HEK293 (cell line): ENCODE measurements around the gene USP3.

Experiments used
- BCL11A ChIP-seq: fragments of 450-650 bp; formaldehyde crosslinking; IDR thresholded peaks from 2 replicates; pipeline ENCODE4 v1.5.1; 2016; ENCODE audit warnings: low read depth, missing biosample characterization, missing genetic modification characterization
- ZFP3 ChIP-seq: fragments of 450-650 bp; formaldehyde crosslinking; IDR thresholded peaks from 2 replicates; pipeline ENCODE4 v1.5.1; 2016; ENCODE audit warnings: low read depth, missing biosample characterization, missing genetic modification characterization
- ZNF169 ChIP-seq: fragments of 450-650 bp; formaldehyde crosslinking; IDR thresholded peaks from 2 replicates; pipeline ENCODE4 v1.5.1; 2016; ENCODE audit warnings: missing biosample characterization, missing genetic modification characterization
- ZNF747 ChIP-seq: fragments of 450-650 bp; formaldehyde crosslinking; IDR thresholded peaks from 2 replicates; pipeline ENCODE4 v1.5.1; 2016; ENCODE audit warnings: missing biosample characterization, missing genetic modification characterization
- ZNF777 ChIP-seq: fragments of 450-650 bp; formaldehyde crosslinking; IDR thresholded peaks from 2 replicates; pipeline ENCODE4 v1.5.1; 2017; ENCODE audit warnings: missing biosample characterization, missing genetic modification characterization, borderline replicate concordance
- TF ChIP-seq, protein P1 (sequence below): fragments of 450-650 bp; formaldehyde crosslinking; IDR thresholded peaks from 2 replicates; pipeline ENCODE4 v1.5.1; 2016; ENCODE audit warnings: missing biosample characterization, missing genetic modification characterization
- TF ChIP-seq, protein P2 (sequence below): IDR thresholded peaks from 2 replicates; pipeline ENCODE4 v1.6.1; 2011; ENCODE audit warnings: mild to moderate bottlenecking, low read depth, low read length, borderline replicate concordance

DNA sequence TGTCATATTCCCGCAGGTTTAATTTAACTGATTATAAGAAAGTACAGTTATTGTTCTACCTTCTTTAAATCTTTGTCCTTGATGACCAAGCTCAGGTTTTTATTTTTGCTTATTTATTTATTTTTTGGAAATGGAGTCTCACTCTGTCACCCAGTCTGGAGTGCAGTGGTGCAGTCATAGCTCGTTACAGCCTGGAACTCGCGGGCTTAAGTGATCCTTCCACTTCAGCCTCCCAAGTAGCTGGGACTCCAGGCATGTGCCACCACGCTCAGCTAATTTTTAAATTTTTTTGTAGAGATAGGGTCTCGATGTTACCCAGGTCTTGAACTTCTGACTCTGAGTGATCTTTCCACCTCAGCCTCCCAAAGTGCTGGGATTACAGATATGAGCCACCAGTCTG, 8.9 kb downstream of the USP3 start:
- no peak for TF ChIP-seq BCL11A (tag by site-specific recombination)
- TF ChIP-seq ZNF777 (tag by site-specific recombination) = no peak
- TF ChIP-seq, protein P1, sequence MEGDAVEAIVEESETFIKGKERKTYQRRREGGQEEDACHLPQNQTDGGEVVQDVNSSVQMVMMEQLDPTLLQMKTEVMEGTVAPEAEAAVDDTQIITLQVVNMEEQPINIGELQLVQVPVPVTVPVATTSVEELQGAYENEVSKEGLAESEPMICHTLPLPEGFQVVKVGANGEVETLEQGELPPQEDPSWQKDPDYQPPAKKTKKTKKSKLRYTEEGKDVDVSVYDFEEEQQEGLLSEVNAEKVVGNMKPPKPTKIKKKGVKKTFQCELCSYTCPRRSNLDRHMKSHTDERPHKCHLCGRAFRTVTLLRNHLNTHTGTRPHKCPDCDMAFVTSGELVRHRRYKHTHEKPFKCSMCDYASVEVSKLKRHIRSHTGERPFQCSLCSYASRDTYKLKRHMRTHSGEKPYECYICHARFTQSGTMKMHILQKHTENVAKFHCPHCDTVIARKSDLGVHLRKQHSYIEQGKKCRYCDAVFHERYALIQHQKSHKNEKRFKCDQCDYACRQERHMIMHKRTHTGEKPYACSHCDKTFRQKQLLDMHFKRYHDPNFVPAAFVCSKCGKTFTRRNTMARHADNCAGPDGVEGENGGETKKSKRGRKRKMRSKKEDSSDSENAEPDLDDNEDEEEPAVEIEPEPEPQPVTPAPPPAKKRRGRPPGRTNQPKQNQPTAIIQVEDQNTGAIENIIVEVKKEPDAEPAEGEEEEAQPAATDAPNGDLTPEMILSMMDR (tag by site-specific recombination) = no peak
- TF ChIP-seq ZNF169 (tag by site-specific recombination) = no peak
- TF ChIP-seq, protein P2, sequence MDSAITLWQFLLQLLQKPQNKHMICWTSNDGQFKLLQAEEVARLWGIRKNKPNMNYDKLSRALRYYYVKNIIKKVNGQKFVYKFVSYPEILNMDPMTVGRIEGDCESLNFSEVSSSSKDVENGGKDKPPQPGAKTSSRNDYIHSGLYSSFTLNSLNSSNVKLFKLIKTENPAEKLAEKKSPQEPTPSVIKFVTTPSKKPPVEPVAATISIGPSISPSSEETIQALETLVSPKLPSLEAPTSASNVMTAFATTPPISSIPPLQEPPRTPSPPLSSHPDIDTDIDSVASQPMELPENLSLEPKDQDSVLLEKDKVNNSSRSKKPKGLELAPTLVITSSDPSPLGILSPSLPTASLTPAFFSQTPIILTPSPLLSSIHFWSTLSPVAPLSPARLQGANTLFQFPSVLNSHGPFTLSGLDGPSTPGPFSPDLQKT = no peak
- no peak for TF ChIP-seq ZFP3 (tag by site-specific recombination)
- no peak for TF ChIP-seq ZNF747
